ENCODE measurements around the gene IL25.
"Not testable (repeated sequence)": the region's sequence is repeated elsewhere in the genome, so short reads cannot be mapped to it uniquely, and the experiment has no call there.

- not testable (repeated sequence) for TF ChIP-seq CTCF (IDR thresholded peaks at IDR 0.05; ENCODE audit: insufficient read depth, low read length, poor library complexity, severe bottlenecking); EZH2phosphoT487 (conservative IDR thresholded peaks at IDR 0.05; ENCODE audit: low read length)
Measured at GRCh38 chr14:23425798-23426197, 53.2 kb downstream of the IL25 start.
